Middle frontal gyrus (tissue), 1 donor: ENCODE measurements around the gene ATG4D.
A peak's percentile ranks its signal among the peaks of the same experiment; 100 is the strongest.
"Not testable (repeated sequence)": the region's sequence is repeated elsewhere in the genome, so short reads cannot be mapped to it uniquely, and the experiment has no call there.

Experiments used
- DNase-seq: peaks from one replicate; pipeline ENCODE4 v3.0.0-alpha.2; 2015; ENCODE audit warnings: low spot score; ENCODE audit errors: extremely low spot score

ATG4D gene

DNA sequence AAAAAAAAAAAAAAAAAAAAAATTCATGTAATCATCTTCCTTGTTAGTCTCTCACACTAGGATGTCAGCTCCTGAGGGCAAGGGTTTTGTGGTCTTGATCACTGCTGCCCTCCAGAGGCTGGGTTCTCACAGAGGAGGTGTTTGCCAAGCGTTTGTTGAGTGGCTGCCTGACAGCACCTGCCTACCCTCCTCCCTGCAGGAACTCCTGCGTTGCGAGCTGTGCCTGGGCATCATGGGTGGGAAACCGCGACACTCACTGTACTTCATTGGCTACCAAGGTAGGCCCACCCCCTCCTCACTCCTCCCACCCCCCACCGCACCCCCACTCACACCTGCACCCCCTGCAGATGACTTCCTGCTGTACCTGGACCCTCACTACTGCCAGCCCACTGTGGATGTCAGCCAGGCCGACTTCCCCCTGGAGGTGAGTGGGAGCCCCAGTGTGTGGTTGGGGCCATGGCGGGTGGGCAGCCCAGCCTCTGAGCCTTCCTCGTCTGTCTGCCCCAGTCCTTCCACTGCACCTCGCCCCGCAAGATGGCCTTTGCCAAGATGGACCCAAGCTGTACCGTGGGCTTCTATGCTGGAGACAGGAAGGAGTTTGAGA is 8.1 kb downstream of the ATG4D start:
- no peak for DNase-seq

GRCh38 chr19:10552510-10553053 is 8.9 kb downstream of the ATG4D start:
- DNase-seq: no peak

DNA sequence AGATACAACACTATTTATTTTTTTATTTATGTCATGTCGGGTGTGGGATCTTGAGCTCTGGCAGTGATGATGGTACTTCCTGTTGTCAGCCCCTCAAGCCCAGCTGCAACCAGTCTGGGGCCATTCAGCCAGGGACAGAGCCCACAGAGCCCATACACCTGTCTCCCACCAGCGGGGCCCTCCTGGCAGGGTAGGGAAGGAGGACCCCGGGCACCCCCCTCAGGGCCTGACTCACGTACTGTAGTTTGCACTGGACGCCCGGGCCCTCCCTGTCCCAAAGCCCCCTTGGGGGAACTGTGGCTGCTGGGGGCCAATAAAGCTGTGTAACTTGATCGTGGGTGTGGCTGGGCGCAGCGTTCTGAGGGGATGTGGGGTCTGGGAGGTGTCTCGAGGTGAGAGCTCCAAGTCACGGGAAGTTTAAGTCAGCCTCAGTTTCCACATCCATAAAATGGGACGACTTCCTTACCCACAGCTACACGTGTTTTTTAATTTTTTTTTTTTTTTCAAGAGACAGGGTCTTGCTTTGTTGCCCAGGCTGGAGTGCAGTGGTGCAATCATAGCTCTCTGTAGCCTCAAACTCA is 9.5 kb downstream of the ATG4D start:
- no peak for DNase-seq

DNA sequence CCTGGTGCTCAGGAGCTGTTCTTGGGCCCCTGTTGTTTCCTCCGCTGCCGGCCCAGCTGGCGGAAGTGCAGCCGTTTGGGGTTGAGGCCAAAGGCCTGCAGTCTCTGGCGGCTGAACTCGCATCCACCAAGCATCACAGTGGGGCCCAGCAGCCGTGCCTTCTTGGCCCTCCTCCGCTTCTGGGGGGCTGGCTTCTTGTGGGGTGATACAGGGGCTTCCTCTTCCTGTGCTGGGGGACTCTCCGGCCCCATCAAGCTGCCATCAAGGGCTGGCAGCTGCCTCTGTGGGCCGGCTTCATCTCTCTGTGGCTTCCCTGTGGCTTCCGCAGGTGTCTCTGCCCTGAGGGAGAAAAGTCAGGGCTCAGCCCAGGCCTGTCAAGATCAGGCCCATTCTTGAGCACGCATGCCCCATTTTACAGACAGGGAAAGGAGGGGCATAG is 10.3 kb downstream of the ATG4D start:
- no peak for DNase-seq

DNA sequence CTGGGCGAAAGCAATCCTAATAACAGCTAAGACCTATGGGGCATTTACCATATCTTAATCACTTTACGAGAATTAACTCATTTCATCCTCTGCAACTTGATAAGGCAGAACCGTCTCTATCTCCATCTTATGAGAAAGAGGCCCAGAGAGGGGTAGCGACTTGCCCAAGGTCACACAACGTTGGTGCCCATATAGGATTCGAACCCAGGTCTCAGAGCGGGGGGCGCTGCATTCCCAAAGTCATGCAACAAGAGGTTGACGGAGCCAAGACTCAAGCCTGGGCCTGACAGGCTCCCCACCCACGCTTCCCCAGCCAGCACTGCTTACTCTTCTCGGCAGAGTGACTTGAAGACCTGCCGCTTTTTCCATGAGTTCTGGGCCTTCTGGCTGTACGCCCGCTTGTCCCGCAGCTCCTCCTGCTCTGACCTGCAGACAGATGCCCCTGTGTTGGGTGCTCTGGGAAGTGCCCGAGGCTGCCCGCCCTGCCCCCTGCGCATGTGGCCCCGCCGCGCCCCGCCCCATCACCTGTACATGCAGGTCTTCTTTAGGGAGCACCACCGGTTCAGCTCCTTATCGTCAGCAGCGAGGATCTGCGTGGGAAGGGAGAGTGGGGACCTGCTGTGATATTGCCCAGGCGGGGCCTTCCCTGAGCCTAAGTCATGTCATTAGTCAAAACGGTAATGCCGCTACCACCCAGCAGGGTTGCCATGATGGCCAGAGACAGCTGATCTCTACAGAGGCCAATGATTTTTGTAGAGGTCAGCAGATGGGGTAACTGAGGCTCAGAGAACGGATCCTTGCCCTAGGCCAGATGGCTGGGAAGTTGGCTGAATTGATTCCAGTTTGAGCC is 11.3 kb downstream of the ATG4D start:
- DNase-seq: no peak

- DNase-seq: no peak
Observed at GRCh38 chr19:10555610-10555973, 11.9 kb downstream of the ATG4D start.

GRCh38 chr19:10557603-10558197 is 14.0 kb downstream of the ATG4D start:
- DNase-seq: no peak

GRCh38 chr19:10560154-10560553 is 16.4 kb downstream of the ATG4D start:
- DNase-seq: no peak

GRCh38 chr19:10562609-10563008 is 18.9 kb downstream of the ATG4D start:
- DNase-seq: no peak

DNA sequence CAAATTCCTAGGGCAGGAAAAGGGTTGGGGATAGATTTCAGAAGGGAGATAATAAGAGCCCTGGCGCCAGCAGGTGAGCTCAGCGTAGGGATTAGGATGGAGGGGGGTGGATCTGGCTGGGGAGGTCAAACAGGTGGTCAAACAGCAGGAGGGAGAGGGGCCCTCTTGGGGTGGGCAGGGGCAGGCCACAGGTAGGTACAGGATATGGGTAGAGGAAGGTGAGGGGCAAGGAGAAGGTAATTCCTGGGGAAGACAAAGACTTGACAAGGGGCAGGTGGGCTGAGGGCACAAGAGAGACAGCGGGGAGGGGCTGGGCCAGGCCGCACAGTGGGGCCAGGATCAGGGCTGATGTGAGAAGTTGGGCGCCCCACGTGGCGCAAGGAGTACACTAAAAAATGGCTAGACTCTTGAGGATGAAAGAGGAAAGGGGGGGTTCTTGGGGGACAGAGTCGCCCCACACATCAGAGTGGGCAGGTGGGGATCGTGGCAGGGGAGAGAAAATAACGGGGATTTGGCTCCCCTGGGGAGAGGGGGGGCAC is 21.4 kb downstream of the ATG4D start:
- no peak for DNase-seq

GRCh38 chr19:10565567-10566407 is 22.1 kb downstream of the ATG4D start, which contains the start of gene KRI1:
Gene KRI1, minus strand, starts transcription at chr19:10566010. Its CDS starts 11 bp downstream, at chr19:10565999.
- peak; percentile 93 for DNase-seq

- DNase-seq: no peak
Observed at GRCh38 chr19:10566408-10566657, 22.6 kb downstream of the ATG4D start.

- DNase-seq: no peak
Observed at GRCh38 chr19:10566658-10567410, 23.1 kb downstream of the ATG4D start.

DNA sequence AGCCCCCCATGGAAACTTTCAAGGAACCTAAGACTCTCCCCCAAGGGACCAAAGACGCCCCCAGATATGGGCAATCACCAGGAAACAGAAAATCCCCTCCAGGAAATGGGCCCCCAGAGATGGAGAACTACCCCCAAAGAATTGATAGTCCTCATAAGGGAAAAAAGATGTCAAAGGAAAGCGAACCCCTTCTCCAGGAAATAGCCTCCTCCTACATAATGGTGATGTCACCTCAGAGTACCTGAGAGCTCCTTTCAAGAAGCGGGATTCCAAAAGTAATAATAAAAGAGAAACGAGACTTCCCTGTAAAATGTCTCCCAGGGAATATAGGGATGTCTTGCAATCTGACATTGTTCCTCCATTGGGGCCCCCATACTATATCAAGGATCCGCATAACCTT is 24.0 kb downstream of the ATG4D start:
- DNase-seq: no peak

DNA sequence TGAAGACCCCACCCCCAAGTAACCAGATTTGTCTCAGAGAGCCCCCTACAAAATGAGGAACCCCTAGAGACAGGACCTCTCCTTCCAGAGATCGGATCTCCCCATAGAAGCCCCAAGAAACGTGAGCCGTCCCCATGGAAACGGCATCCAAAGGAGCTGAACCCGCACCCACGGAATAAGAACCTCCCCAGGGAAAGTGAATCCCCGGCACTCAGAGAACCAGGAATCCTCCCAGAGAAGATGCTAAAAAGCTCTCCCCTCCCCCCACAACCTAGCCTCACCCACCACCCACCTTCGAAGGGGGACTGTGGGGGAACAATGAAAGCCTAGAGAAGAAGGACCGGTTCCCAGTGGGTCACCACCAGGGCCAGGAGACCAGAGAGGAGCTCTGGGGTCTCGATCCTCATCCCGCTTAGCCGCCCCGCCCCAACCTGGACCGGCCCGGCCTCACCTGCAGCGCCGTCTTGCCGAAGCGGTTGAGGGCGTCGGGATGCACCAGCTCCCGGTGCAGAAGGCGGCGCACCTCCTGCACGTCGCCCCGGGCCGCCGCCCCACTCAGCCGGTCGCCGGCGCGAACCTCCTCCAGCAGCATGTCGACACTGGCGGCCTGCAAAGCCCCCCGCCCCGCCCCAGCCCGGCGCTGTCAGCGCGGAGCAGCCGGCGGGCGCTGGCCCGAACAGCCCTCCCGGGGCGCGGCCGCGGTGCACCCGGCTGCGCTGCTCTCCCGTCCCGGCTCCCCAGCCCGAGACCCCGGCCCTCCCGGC is 24.5 kb downstream of the ATG4D start:
- no peak for DNase-seq

DNA sequence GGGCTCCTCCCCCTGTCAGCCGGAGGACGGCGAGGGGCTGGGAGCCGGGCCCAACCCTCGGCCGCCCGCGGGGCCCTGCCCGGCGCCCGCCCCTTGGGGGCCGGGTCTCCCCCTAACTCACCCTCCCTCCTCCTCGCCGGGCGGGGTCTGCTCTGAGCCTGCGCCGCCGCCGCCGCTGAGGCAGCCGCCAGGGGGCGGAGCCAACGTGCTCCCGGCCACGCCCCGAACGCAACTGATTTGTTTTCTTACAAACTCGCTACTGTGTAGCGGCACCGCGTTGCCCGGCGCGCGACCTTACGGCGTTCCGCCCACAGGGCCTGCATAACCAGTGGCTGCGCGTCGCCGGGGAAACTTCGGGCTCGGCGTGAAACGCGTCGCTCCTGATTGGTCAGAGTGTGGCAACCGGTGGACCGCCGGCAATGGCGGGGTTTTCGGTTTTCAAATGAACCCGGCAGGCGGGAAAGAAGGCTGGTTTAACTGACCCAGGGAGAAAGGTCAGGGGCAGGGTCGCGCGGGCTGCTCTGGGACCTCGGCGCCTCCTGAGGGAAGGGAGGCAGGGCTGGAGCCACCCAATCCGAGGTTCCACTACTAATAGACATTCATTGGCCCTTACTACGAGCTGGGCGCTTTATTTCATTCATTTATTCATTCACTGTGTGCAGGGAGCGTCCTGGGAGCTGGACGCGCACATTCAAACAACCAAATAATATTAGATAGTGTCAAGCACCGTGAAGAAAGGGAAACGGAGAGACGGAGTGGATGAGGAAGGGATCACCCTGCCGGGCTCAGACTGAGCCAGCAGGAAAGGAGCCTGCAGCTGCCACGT is 25.3 kb downstream of the ATG4D start, which contains the start of gene CDKN2D:
Gene CDKN2D, minus strand, starts transcription at position 154 of the 826 bp plus-strand sequence. CDS start 326 bp downstream, outside the sequence.
- DNase-seq: peak; percentile 98

GRCh38 chr19:10573793-10574192 is 30.1 kb downstream of the ATG4D start:
- DNase-seq: not testable (repeated sequence)

DNA sequence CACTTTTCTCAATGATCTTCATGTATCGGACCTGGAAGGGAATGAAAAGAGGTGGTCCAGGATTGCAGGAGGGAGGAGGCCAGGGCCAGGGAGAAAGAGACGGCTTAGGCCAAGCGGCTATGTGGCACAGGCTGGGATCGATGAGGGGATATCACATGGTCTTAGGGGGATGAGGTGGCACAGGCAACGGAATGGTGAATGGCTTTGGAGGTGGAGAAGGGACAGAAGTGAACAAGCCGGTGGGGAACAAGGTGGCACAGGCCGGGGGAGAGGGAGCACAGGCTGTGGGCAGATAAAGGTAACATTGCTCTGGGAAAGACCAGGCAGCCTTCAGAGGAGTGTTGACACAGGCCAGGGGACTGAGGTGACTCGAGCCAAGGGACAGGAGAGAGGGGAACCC is 30.8 kb downstream of the ATG4D start:
- no peak for DNase-seq
